Small intestine (tissue), 7 donors: Measurements from ENCODE around the gene TSPAN5. TPM values are rescaled to one million over a fixed set of nuclear protein-coding genes. Genes with fewer than 3 reads are reported as not detected.
"Not testable (repeated sequence)": the region's sequence is repeated elsewhere in the genome, so short reads cannot be mapped to it uniquely, and the experiment has no call there.

ENCODE experiments used
- DNase-seq, 2 donors: peaks; one replicate each; pipeline versions ENCODE4 v3.0.0 to v3.0.0-alpha.2; 2013
- FAIRE-seq: peaks from 2 replicates; lab custom pipeline; 2012; peaks lifted over from hg19 to GRCh38; lab: Jason Lieb, UNC
- H3K27ac ChIP-seq, 3 donors: one replicate each; pipeline ENCODE4 v1.5.1; 2013; ENCODE audit warnings: low read length in 2 of 3, mild to moderate bottlenecking in 2 of 3, control low read depth in 1 of 3, inconsistent platforms in 1 of 3, low read depth in 1 of 3, moderate library complexity in 1 of 3
- H3K27me3 ChIP-seq, 3 donors: one replicate each; pipeline ENCODE4 v1.6.1; 2013; ENCODE audit warnings: low read length in 3 of 3, inconsistent platforms in 1 of 3; ENCODE audit not compliant: control insufficient read depth in 3 of 3, insufficient read depth in 3 of 3
- H3K36me3 ChIP-seq, 3 donors: one replicate each; pipeline ENCODE4 v1.6.1; 2013; ENCODE audit warnings: low read length in 3 of 3, inconsistent platforms in 1 of 3, low read depth in 1 of 3, mild to moderate bottlenecking in 1 of 3, moderate library complexity in 1 of 3; ENCODE audit not compliant: control insufficient read depth in 3 of 3, insufficient read depth in 2 of 3
- H3K4me1 ChIP-seq, 3 donors: one replicate each; pipeline ENCODE4 v1.6.1; 2013; ENCODE audit warnings: low read length in 2 of 3, inconsistent platforms in 1 of 3, low read depth in 1 of 3, mild to moderate bottlenecking in 1 of 3, moderate library complexity in 1 of 3; ENCODE audit not compliant: control insufficient read depth in 3 of 3, insufficient read depth in 2 of 3
- H3K4me3 ChIP-seq, 3 donors: one replicate each; pipeline ENCODE4 v1.5.1; 2013; ENCODE audit warnings: low read length in 3 of 3, control low read depth in 1 of 3, inconsistent platforms in 1 of 3, low read depth in 1 of 3, mild to moderate bottlenecking in 1 of 3, moderate library complexity in 1 of 3
- H3K9me3 ChIP-seq, 2 donors: one replicate each; pipeline ENCODE4 v1.6.1; 2013; ENCODE audit warnings: low read depth in 1 of 2, low read length in 1 of 2; ENCODE audit not compliant: control insufficient read depth in 2 of 2, insufficient read depth in 1 of 2
- WGBS, 3 donors: extraction: QIAGEN DNeasy Blood & Tissue Kit; methylation state at CpG; one replicate each; pipeline ENCODE4 v1.1.7; 2013; 5-methylcytosine and 5-hydroxymethylcytosine counted together
- polyA plus RNA-seq, 4 donors: library from polyadenylated mRNA; stranded (reverse) in 3 of 4; unstranded in 1 of 4; fragments of 200-250 nt in 3 of 4; fragments of 120-200 nt in 1 of 4; gene quantifications; one replicate each; pipeline versions ENCODE4 v1.2.1 to v1.2.3, GENCODE V29; 2013
- donor health status: healthy with polysubstance abuse.
- donor health status: control.
- donor health status: control.
- donor health status: Bipolar disorder and iron deficiency.
- donor health status: healthy.

TSPAN5 gene
- polyA plus RNA-seq, 4 donors, result 0.67 to 4.9 (median 2.2) TPM

DNA sequence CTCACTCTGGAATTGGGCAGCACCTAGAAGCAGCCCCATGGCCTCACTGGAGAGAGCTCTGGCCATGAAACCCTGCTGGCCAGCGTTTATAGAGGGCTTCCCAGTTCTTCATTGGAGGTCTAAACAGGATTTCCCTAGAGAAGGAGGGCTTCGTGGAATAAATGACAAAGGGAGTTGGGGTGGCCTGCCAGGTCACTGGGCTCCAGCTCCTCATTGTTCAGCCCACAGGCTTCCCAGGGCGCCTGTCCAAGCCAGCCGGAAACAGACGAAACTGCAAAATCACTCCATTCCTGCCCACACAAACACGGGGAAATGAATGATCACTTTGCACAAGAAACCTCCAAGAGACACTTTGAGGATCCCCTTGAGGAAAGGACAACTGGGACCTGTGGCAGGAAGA, 189.7 kb downstream of the TSPAN5 start:
- 44 to 78% (median 56%) methylated on average over 6 of the region's 6 CpGs for WGBS, 3 donors

DNA sequence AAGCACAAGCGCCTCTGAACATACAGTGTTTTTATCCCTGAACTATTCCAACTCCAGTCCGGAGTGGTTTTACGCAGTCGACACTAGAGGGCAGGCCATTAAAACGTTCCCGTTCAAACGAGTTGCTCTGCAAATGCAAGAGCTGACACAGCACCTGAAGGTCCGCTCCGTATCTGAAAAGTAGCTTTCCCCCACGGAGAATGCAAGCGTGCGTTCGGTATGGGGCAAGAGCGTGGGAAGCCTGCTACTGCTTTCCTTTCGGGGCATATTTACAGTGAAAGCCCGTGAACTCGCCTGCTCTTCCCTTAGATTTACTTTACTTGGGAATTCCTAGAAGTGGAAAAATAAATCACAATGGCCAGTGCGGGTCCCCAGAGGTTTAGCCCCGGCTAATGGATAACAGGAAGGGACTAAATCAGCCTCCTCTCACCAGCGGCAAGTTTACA, 190.8 kb downstream of the TSPAN5 start:
- no peak overlapping the region for H3K27ac ChIP-seq
- H3K4me3 ChIP-seq, result peak overlapping the region in 2 of 3 donors; percentile 24 to 36
- peaks cover 0 to 4% (median 0%) of the 10 kb centered on the region in 3 donors for H3K4me1 ChIP-seq
- DNase-seq (peak; percentile 84), FAIRE-seq (no peak)
- no peaks in the 10 kb centered on the region for H3K36me3 ChIP-seq
- WGBS, 3 donors, result 2 to 3% (median 2%) methylated on average over 20 of the region's 20 CpGs
- H3K27me3 ChIP-seq, result no peaks in the 10 kb centered on the region
- H3K9me3 ChIP-seq, result no peaks in the 10 kb centered on the region

More for the DNA sequence above, 189.7 kb downstream of the TSPAN5 start:
- DNase-seq (no peak), FAIRE-seq (no peak)
- Histone ChIP-seq H3K27ac (no peak overlapping the region), H3K4me1 (peaks cover 0 to 4% (median 0%) of the 10 kb centered on the region in 3 donors), H3K4me3 (no peak overlapping the region), H3K9me3 (no peaks in the 10 kb centered on the region), H3K36me3 (no peaks in the 10 kb centered on the region), H3K27me3 (no peaks in the 10 kb centered on the region)

DNA sequence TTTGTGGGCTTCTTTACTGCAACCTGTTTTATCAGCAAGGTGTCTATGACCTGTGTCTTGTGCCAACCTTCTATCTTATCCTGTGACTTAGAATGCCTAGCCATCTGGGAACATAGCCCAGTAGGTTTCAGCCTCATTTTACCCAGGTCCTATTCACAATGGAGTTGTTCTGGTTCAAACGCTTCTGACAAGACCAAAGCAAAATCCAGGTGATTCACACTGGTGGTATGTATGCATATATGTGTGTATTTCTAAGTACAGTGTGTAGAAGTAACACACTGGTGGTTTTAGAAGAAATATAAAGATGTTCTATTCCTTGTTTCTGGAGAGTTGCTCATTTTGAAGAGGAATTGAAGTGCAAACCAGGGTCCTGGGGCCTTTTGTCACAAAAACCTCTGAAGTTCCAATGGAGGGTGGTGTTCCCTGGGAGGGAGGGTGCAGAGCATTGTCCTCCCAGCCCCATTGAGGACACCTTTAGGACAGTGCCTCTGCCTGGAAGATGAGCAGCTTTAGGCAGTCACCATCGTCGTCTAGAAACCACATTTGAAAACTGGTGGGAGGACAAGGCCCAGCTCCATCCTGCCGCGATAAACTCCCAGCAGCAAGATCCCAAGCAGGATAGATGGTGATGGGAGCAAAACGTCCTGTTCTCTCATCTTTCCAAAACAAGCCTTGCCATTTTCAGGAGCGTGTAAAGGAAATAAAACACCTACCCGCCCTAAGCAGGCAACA, 191.4 kb downstream of the TSPAN5 start:
- Histone ChIP-seq H3K4me3 (no peak overlapping the region), H3K27me3 (no peaks in the 10 kb centered on the region), H3K4me1 (peaks cover 0 to 4% (median 0%) of the 10 kb centered on the region in 3 donors), H3K27ac (no peak overlapping the region), H3K9me3 (no peaks in the 10 kb centered on the region), H3K36me3 (no peaks in the 10 kb centered on the region)
- DNase-seq, result no peak
- WGBS, 3 donors, result 37 to 45% (median 40%) methylated on average over 8 of the region's 8 CpGs
- FAIRE-seq, result no peak

DNA sequence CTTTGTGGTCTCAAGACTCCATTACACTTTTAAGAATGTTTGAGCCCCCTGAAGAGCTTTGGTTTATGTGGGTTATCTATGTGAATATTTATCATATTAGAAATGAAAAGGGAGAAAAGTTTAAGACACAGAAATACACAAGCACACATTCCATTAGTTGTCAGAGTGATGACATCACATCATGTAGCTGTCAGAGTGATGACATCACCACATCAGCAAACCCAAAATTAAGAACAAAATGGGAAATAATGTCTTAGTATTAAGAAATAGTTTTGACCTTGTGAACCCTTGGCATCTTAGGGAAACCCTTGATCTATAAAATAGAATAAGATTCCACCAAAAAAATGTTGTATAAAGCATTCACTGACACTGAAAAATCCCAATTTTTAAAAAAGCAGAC, 195.9 kb downstream of the TSPAN5 start:
- DNase-seq, result no peak
- H3K27ac ChIP-seq, result no peak overlapping the region
- H3K4me1 ChIP-seq, result no peaks in the 10 kb centered on the region
- no peaks in the 10 kb centered on the region for H3K36me3 ChIP-seq
- no peaks in the 10 kb centered on the region for H3K27me3 ChIP-seq
- H3K4me3 ChIP-seq, result no peak overlapping the region
- no peak for FAIRE-seq
- H3K9me3 ChIP-seq, result peaks cover 0 to 4% of the 10 kb centered on the region in 2 donors

DNA sequence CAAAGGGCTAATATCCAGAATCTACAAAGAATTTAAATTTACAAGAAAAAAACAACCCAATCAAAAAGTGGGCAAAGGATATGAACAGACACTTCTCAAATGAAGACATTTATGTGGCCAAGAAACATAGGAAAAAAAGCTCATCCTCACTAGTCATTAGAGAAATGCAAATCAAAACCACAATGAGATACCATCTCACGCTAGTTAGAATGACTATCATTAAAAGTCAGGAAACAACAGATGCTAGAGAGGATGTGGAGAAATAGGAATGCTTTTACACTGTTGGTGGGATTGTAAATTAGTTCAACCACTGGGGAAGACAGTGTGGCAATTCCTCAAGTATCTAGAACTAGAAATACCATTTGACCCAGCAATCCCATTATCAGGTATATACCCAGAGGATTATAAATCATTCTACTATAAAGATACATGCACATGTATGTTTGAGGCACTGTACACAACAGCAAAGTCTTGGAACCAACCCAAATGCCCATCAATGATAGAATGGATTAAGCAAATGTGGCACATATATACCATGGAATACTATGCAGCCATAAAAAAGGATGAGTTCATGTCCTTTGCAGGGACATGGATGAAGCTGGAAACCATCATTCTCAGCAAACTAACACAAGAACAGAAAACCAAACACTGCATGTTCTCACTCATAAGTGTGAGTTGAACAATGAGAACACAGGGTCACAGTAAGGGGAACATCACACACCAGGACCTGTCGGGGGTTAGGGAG, 197.1 kb downstream of the TSPAN5 start:
- not testable (repeated sequence) for FAIRE-seq, H3K4me1 ChIP-seq, H3K9me3 ChIP-seq, H3K36me3 ChIP-seq, H3K4me3 ChIP-seq, DNase-seq, H3K27me3 ChIP-seq, H3K27ac ChIP-seq
- 85 to 95% (median 88%) methylated on average over 2 of the region's 2 CpGs for WGBS, 3 donors

DNA sequence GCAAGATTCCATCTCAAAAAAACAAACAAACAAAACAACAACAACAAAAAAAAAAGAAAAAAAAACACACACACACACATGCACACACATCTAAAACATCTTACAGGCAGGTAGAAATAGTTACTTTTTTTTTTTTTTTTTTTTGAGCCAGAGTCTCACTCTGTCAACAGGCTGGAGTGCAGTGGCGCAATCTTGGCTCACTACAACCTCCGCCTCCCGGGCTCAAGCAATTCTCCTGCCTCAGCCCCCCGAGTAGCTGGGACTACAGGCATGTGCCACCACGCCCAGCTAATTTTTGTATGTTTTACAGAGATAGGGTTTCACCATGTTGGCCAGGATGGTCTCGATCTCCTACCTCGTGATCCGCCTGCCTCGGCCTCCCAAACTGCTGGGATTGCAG, 201.0 kb downstream of the TSPAN5 start:
- H3K36me3 ChIP-seq, H3K27me3 ChIP-seq, H3K4me3 ChIP-seq, FAIRE-seq, H3K4me1 ChIP-seq, H3K27ac ChIP-seq, DNase-seq, H3K9me3 ChIP-seq: not testable (repeated sequence)
- whole genome bisulfite sequencing, 3 donors, result 90 to 96% (median 94%) methylated on average over 9 of the region's 9 CpGs

DNA sequence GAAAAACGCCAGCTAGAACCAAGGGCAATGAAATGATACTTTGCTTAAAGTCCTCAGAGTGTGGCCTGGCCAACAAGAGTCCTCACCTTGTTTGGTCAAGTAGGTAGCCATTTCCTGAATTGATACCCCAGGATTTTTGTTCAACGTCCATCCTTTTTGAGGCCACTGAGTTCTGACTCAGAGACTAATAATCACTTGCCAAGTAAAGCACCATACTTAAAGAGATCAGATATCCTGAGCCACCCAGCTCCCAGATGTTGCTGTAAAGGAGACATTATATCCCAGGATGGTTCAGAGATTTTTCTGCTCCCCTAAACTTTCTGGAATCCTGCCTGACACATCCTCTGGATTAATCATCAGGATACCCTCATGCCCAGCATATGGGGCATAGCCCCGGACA, 206.3 kb downstream of the TSPAN5 start:
- 83 to 87% (median 84%) methylated on average over 3 of the region's 3 CpGs for WGBS, 3 donors
- no peak for FAIRE-seq
- H3K36me3 ChIP-seq, result no peaks in the 10 kb centered on the region

DNA sequence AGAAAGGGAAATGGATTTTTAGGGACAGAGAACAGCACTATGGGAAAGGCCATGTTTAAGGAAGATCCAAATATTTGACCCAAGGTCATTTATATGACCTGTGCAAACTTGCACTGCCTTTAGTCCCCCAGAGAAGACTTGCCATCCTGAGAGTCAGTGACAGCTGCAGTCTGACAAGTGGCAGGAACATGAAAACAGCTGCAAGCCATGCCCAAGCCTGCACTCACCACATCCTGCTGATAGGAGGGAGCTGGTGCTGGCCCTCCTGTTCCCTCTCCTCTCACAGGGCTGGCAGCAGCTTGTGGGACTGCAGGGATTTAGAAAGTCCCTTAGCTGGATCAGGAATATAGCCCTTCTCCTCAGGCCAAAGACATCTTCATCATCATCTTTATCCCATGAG, 209.5 kb downstream of the TSPAN5 start:
- DNase-seq (peak in 1 of 2 donors; percentile 40), FAIRE-seq (no peak)
- H3K4me1 ChIP-seq, result no peaks in the 10 kb centered on the region
- no peaks in the 10 kb centered on the region for H3K27me3 ChIP-seq
- H3K27ac ChIP-seq, result no peak overlapping the region
- H3K36me3 ChIP-seq, result no peaks in the 10 kb centered on the region
- H3K9me3 ChIP-seq, result peaks cover 0 to 6% of the 10 kb centered on the region in 2 donors
- no peak overlapping the region for H3K4me3 ChIP-seq

More for the DNA sequence above, 206.3 kb downstream of the TSPAN5 start:
- Histone ChIP-seq H3K9me3 (peaks cover 0 to 6% of the 10 kb centered on the region in 2 donors), H3K4me3 (no peak overlapping the region), H3K27ac (no peak overlapping the region), H3K27me3 (no peaks in the 10 kb centered on the region), H3K4me1 (no peaks in the 10 kb centered on the region)
- no peak for DNase-seq
